SIG-M5 (cell line): Measurements from ENCODE around the gene TOR2A.
"Not testable (repeated sequence)": the region's sequence is repeated elsewhere in the genome, so short reads cannot be mapped to it uniquely, and the experiment has no call there.

ENCODE experiments used
- DNase-seq: peaks from one replicate; lab custom pipeline; 2025; lab: John Stamatoyannopoulos, UW

The TOR2A gene

GRCh38 chr9:127734747-127735529, at the start of gene TOR2A:
TOR2A (minus strand) TSS chr9:127735294; CDS start chr9:127735270, 24 bp downstream.
- DNase-seq, result peak; percentile 71

- peak; percentile 72 for DNase-seq
Measured at GRCh38 chr9:127783111-127784008, 48.3 kb upstream of the TOR2A start.

GRCh38 chr9:127781806-127782205, 46.7 kb upstream of the TOR2A start:
- DNase-seq, result no peak

- not testable (repeated sequence) for DNase-seq
Measured at GRCh38 chr9:127780909-127781308, 45.8 kb upstream of the TOR2A start.

GRCh38 chr9:127780126-127780885, 45.2 kb upstream of the TOR2A start:
- DNase-seq, result no peak

- DNase-seq, result no peak
Measured at GRCh38 chr9:127779136-127779981, 44.3 kb upstream of the TOR2A start.

- no peak for DNase-seq
Measured at GRCh38 chr9:127778280-127779135, 43.4 kb upstream of the TOR2A start, which contains the start of gene SH2D3C. SH2D3C (minus strand) TSS chr9:127778666; CDS start chr9:127778627, 39 bp downstream.

- no peak for DNase-seq
Measured at GRCh38 chr9:127777368-127777980, 42.4 kb upstream of the TOR2A start.

- no peak for DNase-seq
Measured at GRCh38 chr9:127776924-127777289, 41.8 kb upstream of the TOR2A start.

GRCh38 chr9:127776195-127776923, 41.3 kb upstream of the TOR2A start:
- DNase-seq, result no peak

- no peak for DNase-seq
Measured at GRCh38 chr9:127773981-127774380, 38.9 kb upstream of the TOR2A start.

GRCh38 chr9:127773272-127773671, 38.2 kb upstream of the TOR2A start:
- no peak for DNase-seq

- no peak for DNase-seq
Measured at GRCh38 chr9:127772603-127773002, 37.5 kb upstream of the TOR2A start.

GRCh38 chr9:127771570-127772189, 36.6 kb upstream of the TOR2A start:
- DNase-seq, result no peak

GRCh38 chr9:127770905-127771569, 35.9 kb upstream of the TOR2A start:
- peak; percentile 72 for DNase-seq

GRCh38 chr9:127770583-127770904, 35.5 kb upstream of the TOR2A start:
- DNase-seq, result no peak

- no peak for DNase-seq
Measured at GRCh38 chr9:127769929-127770582, 35.0 kb upstream of the TOR2A start.

- no peak for DNase-seq
Measured at GRCh38 chr9:127769101-127769500, 34.0 kb upstream of the TOR2A start.
